SK-N-SH treated with all-trans-retinoic acid at 6 μM for 48 hours (cell line): ENCODE data around the gene CLEC14A.

Experiments used
- ATAC-seq: fragments of 200-7000 bp; cut with Tn5 transposase; 3 replicates; pipeline ENCODE4 v1.9.1; 2020; ENCODE audit warnings: mild to moderate bottlenecking, moderate library complexity
- BACH2 ChIP-seq: fragments of 250-450 bp; sonication (Bioruptor Pico); IDR thresholded peaks from 2 replicates; pipeline ENCODE4 v1.9.0; 2021; ENCODE audit warnings: mild to moderate bottlenecking, borderline replicate concordance
- CREB5 ChIP-seq: fragments of 250-450 bp; sonication (Bioruptor Pico); IDR thresholded peaks from 2 replicates; pipeline ENCODE4 v1.5.1; 2020; ENCODE audit warnings: low read depth, mild to moderate bottlenecking, moderate library complexity
- CSDC2 ChIP-seq: fragments of 250-450 bp; sonication (Bioruptor Pico); IDR thresholded peaks from 2 replicates; pipeline ENCODE4 v1.5.0; 2020; ENCODE audit warnings: mild to moderate bottlenecking, moderate library complexity
- CSRNP3 ChIP-seq: fragments of 250-450 bp; sonication (Bioruptor Pico); IDR thresholded peaks from 2 replicates; pipeline ENCODE4 v1.5.1; 2021; ENCODE audit warnings: mild to moderate bottlenecking, moderate library complexity
- GLIS3 ChIP-seq: fragments of 250-450 bp; sonication (Bioruptor Pico); IDR thresholded peaks from 2 replicates; pipeline ENCODE4 v1.5.0; 2020; ENCODE audit warnings: mild to moderate bottlenecking, moderate library complexity
- ISL1 ChIP-seq: fragments of 250-450 bp; sonication (Bioruptor Pico); IDR thresholded peaks from 2 replicates; pipeline ENCODE4 v2.1.2; 2022; ENCODE audit warnings: mild to moderate bottlenecking, moderate library complexity
- OSR1 ChIP-seq: fragments of 250-450 bp; sonication (Bioruptor Pico); IDR thresholded peaks from 2 replicates; pipeline ENCODE4 v1.8.0; 2022; ENCODE audit warnings: moderate library complexity, mild to moderate bottlenecking, inconsistent platforms
- PATZ1 ChIP-seq: fragments of 250-450 bp; sonication (Bioruptor Pico); IDR thresholded peaks from 2 replicates; pipeline ENCODE4 v1.8.0; 2020; ENCODE audit warnings: mild to moderate bottlenecking, moderate library complexity, borderline replicate concordance
- POU6F1 ChIP-seq: fragments of 250-450 bp; sonication (Bioruptor Pico); IDR thresholded peaks from 2 replicates; pipeline ENCODE4 v1.8.0; 2021; ENCODE audit warnings: low read depth, mild to moderate bottlenecking, moderate library complexity, borderline replicate concordance
- PPARA ChIP-seq: fragments of 250-450 bp; sonication (Bioruptor Pico); IDR thresholded peaks from 2 replicates; pipeline ENCODE4 v1.5.0; 2020; ENCODE audit warnings: mild to moderate bottlenecking, borderline replicate concordance
- RARB ChIP-seq: fragments of 250-450 bp; sonication (Bioruptor Pico); IDR thresholded peaks from 2 replicates; pipeline ENCODE4 v1.8.0; 2021; ENCODE audit warnings: mild to moderate bottlenecking, moderate library complexity
- SNAI2 ChIP-seq: fragments of 250-450 bp; sonication (Bioruptor Pico); IDR thresholded peaks from 2 replicates; pipeline ENCODE4 v1.5.0; 2020; ENCODE audit warnings: mild to moderate bottlenecking, moderate library complexity
- TCF4 ChIP-seq: fragments of 250-450 bp; sonication (Bioruptor Pico); IDR thresholded peaks from 2 replicates; pipeline ENCODE4 v1.8.0; 2021; ENCODE audit warnings: mild to moderate bottlenecking, moderate library complexity, borderline replicate concordance
- TOX ChIP-seq: fragments of 250-450 bp; sonication (Bioruptor Pico); IDR thresholded peaks from 2 replicates; pipeline ENCODE4 v1.8.0; 2021; ENCODE audit warnings: mild to moderate bottlenecking, moderate library complexity, borderline replicate concordance
- TSHZ2 ChIP-seq: fragments of 250-450 bp; sonication (Bioruptor Pico); IDR thresholded peaks from 2 replicates; pipeline ENCODE4 v1.5.0; 2020; ENCODE audit warnings: mild to moderate bottlenecking, moderate library complexity
- ZC3H10 ChIP-seq: fragments of 250-450 bp; sonication (Bioruptor Pico); IDR thresholded peaks from 2 replicates; pipeline ENCODE4 v1.5.1; 2021; ENCODE audit warnings: mild to moderate bottlenecking, moderate library complexity
- ZFP30 ChIP-seq: fragments of 450-650 bp; formaldehyde crosslinking; IDR thresholded peaks from 2 replicates; pipeline ENCODE4 v1.5.0; 2022; ENCODE audit warnings: mild to moderate bottlenecking, moderate library complexity
- ZNF70 ChIP-seq: fragments of 450-650 bp; formaldehyde crosslinking; IDR thresholded peaks from 2 replicates; pipeline ENCODE4 v1.5.0; 2020; ENCODE audit warnings: mild to moderate bottlenecking, moderate library complexity
- ZNF8 ChIP-seq: fragments of 450-650 bp; formaldehyde crosslinking; IDR thresholded peaks from 2 replicates; pipeline ENCODE4 v1.5.0; 2020; ENCODE audit warnings: mild to moderate bottlenecking, moderate library complexity

CLEC14A gene

GRCh38 chr14:38252066-38252710 lies 3.7 kb downstream of the CLEC14A start (continued):
- no peak for TF ChIP-seq POU6F1 (CRISPR knock-in tag)

GRCh38 chr14:38250331-38250730 lies 5.6 kb downstream of the CLEC14A start:
- TF ChIP-seq PATZ1 (CRISPR knock-in tag) (no peak), ZNF70 (CRISPR knock-in tag) (no peak), ZFP30 (CRISPR knock-in tag) (no peak), TCF4 (CRISPR knock-in tag) (no peak), POU6F1 (CRISPR knock-in tag) (no peak), ISL1 (CRISPR knock-in tag) (no peak), PPARA (CRISPR knock-in tag) (no peak)
- TF ChIP-seq, all 23 proteins: peak for 0
- ATAC-seq: no peak

- peak; percentile 42; the same call in 1 of the 3 replicates for ATAC-seq
These were observed 7.4 kb downstream of the CLEC14A start for GRCh38 chr14:38248321-38249028.

More at GRCh38 chr14:38248321-38249028, 7.4 kb downstream of the CLEC14A start:
- TF ChIP-seq PPARA (CRISPR knock-in tag) (no peak), TSHZ2 (no peak), ISL1 (CRISPR knock-in tag) (no peak), TOX (CRISPR knock-in tag) (no peak), OSR1 (no peak), RARB (no peak), ZFP30 (CRISPR knock-in tag) (no peak), SNAI2 (CRISPR knock-in tag) (no peak), ZC3H10 (no peak), GLIS3 (CRISPR knock-in tag) (no peak), ZNF8 (CRISPR knock-in tag) (no peak), CSDC2 (CRISPR knock-in tag) (no peak), BACH2 (CRISPR knock-in tag) (no peak), CREB5 (CRISPR knock-in tag) (no peak), CSRNP3 (CRISPR knock-in tag) (no peak), POU6F1 (CRISPR knock-in tag) (no peak), ZNF70 (CRISPR knock-in tag) (no peak)
